ENCODE results near the gene PDXP.

The PDXP gene

GRCh38 chr22:37715760-37716159 is 57.2 kb downstream of the PDXP start:
- DNase-seq (ENCODE audit: low read depth), result no peak
- no peak overlapping the region for H3K4me3 ChIP-seq (ENCODE audit: low read length)
- TF ChIP-seq, protein P1, sequence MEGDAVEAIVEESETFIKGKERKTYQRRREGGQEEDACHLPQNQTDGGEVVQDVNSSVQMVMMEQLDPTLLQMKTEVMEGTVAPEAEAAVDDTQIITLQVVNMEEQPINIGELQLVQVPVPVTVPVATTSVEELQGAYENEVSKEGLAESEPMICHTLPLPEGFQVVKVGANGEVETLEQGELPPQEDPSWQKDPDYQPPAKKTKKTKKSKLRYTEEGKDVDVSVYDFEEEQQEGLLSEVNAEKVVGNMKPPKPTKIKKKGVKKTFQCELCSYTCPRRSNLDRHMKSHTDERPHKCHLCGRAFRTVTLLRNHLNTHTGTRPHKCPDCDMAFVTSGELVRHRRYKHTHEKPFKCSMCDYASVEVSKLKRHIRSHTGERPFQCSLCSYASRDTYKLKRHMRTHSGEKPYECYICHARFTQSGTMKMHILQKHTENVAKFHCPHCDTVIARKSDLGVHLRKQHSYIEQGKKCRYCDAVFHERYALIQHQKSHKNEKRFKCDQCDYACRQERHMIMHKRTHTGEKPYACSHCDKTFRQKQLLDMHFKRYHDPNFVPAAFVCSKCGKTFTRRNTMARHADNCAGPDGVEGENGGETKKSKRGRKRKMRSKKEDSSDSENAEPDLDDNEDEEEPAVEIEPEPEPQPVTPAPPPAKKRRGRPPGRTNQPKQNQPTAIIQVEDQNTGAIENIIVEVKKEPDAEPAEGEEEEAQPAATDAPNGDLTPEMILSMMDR (conservative IDR thresholded peaks at IDR 0.05; ENCODE audit: low read length), result no peak
